ACC112 (cell line): ENCODE measurements around the gene LAMB3.

Source experiments
- H2AFZ ChIP-seq: fragments of 200-600 bp; sonication (generic); one replicate; pipeline ENCODE4 v1.6.0; 2017; ENCODE audit warnings: antibody characterized with exemption, low read length; ENCODE audit not compliant: unreplicated experiment
- H3K27ac ChIP-seq: fragments of 200-600 bp; sonication (generic); 2 replicates; pipeline ENCODE4 v1.5.1; 2014; ENCODE audit warnings: low read depth, mild to moderate bottlenecking, antibody characterized with exemption, low read length, moderate library complexity
- H3K27me3 ChIP-seq: fragments of 200-600 bp; sonication (generic); 2 replicates; pipeline ENCODE4 v1.6.1; 2014; ENCODE audit warnings: mild to moderate bottlenecking, antibody characterized with exemption, low read length, moderate library complexity, mixed read lengths; ENCODE audit not compliant: insufficient read depth
- H3K36me3 ChIP-seq: fragments of 200-600 bp; sonication (generic); 2 replicates; pipeline ENCODE4 v1.6.1; 2016; ENCODE audit warnings: mild to moderate bottlenecking, antibody characterized with exemption, low read length, moderate library complexity, mixed read lengths; ENCODE audit not compliant: insufficient read depth
- H3K4me1 ChIP-seq: fragments of 200-600 bp; sonication (generic); one replicate; pipeline ENCODE4 v1.6.1; 2016; ENCODE audit warnings: low read length, mixed read lengths; ENCODE audit not compliant: insufficient read depth, unreplicated experiment, control insufficient read depth
- H3K4me3 ChIP-seq: fragments of 200-600 bp; sonication (generic); 2 replicates; pipeline ENCODE4 v1.5.1; 2014; ENCODE audit warnings: mild to moderate bottlenecking, low read depth, low read length
- H3K79me2 ChIP-seq: fragments of 200-600 bp; sonication (generic); one replicate; pipeline ENCODE4 v1.6.0; 2016; ENCODE audit warnings: low read length; ENCODE audit not compliant: control insufficient read depth, unreplicated experiment, insufficient read depth

The LAMB3 gene

DNA sequence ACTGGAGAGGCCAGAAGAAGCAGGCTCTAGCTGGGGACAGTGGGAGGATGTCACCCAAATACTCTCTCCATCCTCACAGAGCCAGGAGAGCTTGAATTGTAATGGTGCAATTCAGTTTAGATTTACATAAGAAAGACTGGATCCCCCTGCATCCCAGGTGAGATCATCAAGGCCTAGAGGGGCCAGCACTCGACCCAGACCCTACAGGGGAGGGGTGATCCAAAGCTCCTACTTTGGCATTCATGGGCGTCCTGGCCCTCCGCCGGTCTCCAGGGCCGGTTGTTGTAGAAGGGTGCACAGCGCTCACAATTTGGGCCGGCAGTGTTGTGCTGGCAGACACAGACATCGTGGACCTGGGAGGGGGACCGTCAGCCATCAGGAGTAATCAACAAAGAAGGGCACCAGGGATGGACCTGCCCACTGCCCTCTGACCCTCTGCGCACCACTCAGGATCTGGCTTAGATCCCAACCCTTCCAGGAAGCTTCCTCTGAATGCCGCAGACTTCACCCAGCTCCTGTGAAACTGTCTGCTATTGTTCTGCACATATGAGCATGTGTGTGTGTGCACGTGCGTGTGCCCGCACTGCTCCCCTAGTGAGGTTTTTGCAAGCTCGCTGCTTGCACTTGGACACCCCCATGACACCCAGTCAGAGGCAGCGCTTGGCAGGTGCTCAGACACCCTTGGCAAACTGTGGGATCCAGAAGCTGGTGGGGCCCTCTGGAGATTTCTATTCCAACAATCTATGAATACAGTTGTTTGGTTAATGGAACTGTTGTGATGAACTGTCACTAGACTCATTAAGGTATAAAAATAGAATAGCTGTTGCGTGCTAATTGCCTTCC is 21.6 kb downstream of the LAMB3 start:
- no peaks in the 10 kb centered on the region for H3K79me2 ChIP-seq
- H3K27ac ChIP-seq, result no peak overlapping the region
- H3K4me3 ChIP-seq, result no peak overlapping the region
- no peak overlapping the region for H2AFZ ChIP-seq
- peaks cover 8% of the 10 kb centered on the region for H3K4me1 ChIP-seq
- H3K36me3 ChIP-seq, result no peaks in the 10 kb centered on the region
- H3K27me3 ChIP-seq, result no peaks in the 10 kb centered on the region

DNA sequence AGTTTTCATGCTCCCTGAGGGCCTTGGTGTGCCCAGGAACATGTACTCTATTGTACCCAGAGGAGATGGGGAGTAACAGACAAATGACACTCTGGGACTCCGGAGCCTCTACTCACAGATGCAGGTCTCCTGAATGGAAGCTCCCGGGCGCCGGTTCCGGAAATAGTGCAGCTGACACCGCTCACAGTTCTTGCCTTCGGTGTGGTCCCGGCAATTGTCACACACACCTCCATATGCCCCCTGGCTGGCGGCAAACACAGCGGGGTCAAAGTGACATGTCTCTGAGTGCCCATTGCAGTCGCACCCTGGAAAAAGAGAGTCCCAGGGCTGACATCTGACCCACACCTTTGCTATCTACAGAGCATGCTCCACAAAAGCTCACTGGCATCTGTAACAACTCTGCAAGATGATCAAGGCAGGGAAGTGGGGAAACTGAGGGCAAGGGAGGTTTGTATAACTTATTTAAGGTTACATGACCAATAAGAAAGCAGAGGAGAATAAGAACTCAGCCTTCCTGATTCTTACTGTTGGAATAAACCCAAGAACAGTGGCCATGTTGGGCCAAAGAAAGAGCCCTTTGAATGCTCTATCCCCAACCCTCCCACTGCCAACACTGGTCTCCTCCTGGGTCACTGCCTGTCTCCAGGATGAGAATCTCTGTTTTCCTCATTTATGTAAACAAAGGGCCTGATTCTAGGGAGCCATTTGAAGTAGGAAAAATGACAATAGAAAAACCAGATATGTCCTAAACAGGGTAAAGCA is 22.4 kb downstream of the LAMB3 start:
- H3K36me3 ChIP-seq, result no peaks in the 10 kb centered on the region
- no peak overlapping the region for H3K4me3 ChIP-seq
- no peak overlapping the region for H2AFZ ChIP-seq
- H3K27ac ChIP-seq, result no peak overlapping the region
- no peaks in the 10 kb centered on the region for H3K27me3 ChIP-seq
- H3K4me1 ChIP-seq, result peaks cover 8% of the 10 kb centered on the region
- no peaks in the 10 kb centered on the region for H3K79me2 ChIP-seq

DNA sequence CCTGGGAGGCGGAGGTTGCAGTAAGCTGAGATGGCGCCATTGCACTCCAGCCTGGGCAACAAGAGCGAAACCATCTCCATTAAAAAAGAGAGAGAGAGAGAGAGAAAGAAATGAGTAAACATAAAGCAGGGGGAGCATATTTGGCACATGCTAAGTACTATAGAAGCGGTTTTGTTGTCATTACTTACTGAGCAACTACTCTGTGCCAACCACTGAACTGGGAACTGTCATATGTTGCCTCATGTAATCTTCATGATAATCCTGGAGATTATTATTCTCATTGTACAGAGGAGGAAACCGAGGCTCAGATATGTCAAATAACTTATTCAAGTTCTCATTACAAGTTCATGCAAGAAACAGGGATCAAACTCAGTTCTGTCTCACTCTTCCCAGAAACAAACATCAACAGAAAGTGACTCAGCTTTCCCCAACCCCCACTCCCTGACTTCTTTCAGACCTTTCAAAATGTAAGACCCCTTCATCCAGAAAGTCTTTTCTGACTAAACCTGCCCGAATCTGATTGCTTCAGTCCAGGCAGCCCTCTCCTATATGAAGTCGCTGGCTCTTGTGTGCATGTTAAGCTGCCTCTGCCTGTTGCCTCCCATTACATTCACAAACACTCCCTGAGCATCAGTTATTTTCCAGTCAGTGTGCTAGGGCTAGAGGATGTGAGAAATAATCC is 23.5 kb downstream of the LAMB3 start:
- no peak overlapping the region for H2AFZ ChIP-seq
- no peaks in the 10 kb centered on the region for H3K79me2 ChIP-seq
- H3K4me1 ChIP-seq, result peaks cover 3% of the 10 kb centered on the region
- H3K27ac ChIP-seq, result no peak overlapping the region
- no peaks in the 10 kb centered on the region for H3K36me3 ChIP-seq
- H3K27me3 ChIP-seq, result no peaks in the 10 kb centered on the region
- H3K4me3 ChIP-seq, result no peak overlapping the region

DNA sequence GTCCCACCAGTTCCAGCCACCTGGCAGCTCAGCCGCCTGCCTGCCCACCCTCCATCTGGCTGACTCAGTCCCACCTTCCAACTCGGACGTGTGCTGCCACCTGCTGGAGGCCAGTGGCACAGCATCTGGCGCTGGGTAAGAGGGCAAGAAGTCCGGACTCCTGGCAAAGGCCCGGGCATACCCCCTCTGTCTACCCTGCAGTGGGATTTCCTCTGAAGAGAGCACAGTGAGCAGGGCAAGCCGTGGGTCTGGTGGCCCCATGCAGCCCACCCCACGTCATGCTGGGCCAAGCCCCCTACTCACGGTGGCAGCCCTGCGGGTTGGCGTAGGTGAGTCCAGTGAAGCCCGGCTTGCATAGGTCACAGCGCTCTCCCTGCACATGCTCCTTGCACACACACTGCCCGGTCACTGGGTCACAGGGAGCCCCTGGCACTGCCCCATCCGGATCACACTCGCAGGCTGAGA is 24.5 kb downstream of the LAMB3 start:
- H3K27ac ChIP-seq, result no peak overlapping the region
- no peak overlapping the region for H3K4me3 ChIP-seq
- H3K36me3 ChIP-seq, result no peaks in the 10 kb centered on the region
- H3K4me1 ChIP-seq, result no peaks in the 10 kb centered on the region
- no peak overlapping the region for H2AFZ ChIP-seq
- no peaks in the 10 kb centered on the region for H3K27me3 ChIP-seq
- H3K79me2 ChIP-seq, result no peaks in the 10 kb centered on the region

DNA sequence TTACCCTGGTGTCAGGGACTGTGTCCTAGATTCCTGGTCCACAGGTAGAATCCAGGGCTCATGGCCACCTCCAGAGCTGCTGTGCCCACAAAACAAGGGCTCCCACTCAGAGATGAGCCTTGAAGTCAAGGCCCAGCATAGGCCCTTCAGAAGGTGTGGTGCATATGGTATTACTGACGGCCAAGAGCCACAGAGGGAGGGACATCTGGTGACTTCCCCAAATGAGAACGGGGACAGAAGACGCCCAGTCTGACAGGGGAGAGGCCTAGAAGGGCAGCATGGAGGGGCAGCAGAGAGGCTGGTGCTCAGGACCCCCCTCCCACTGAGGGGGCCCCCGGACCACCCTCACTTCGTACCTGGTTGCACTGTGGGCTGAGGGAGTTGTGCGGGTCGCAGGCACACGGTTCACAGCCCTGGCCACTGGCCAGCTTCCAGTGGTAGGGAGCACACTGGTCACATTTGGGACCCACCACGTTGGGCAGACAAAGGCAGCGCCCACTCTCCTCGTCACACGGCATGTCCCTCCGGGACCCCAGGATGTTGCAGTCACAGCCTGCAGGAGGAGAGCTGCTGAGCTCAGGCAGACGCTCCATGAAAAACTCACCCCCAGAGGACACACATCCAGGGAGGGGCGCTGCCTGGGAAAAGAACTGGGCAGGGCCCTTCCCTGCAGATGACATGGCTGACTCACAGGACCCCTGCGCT is 25.0 kb downstream of the LAMB3 start:
- no peaks in the 10 kb centered on the region for H3K27me3 ChIP-seq
- no peaks in the 10 kb centered on the region for H3K36me3 ChIP-seq
- no peaks in the 10 kb centered on the region for H3K4me1 ChIP-seq
- H3K27ac ChIP-seq, result no peak overlapping the region
- H3K4me3 ChIP-seq, result no peak overlapping the region
- no peak overlapping the region for H2AFZ ChIP-seq
- H3K79me2 ChIP-seq, result no peaks in the 10 kb centered on the region

DNA sequence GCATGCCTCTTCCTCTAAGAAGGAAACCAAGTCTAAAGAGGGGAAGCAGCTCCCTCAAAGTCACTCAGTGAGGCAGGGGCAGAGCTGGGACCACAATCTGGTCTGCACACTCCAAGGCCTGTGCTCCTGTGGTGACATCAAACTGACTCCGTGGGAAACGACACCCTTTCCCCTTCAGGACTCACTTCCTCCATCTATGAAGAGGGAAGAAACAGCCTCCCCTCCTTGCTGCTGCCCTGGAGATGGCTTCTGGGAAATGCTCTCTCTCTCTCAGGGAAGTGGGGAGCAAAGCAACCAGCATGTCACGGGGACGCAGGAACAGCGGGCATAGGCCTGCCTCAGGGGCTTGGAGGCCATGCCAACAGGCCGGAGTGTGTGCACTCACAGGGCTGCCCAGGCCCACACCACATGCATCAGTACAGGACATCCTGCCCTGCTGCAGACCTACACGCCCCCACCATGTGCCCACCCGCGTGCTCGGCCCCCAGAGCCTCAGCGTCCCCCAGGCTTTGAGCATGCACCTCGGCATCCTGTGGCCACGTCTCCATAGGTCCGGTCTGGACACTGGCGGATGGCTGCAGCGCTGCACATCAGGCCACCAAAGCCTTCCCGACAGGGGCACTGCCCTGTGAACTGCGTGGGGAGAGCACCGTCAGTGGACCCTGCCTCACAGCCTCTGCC is 25.7 kb downstream of the LAMB3 start:
- Histone ChIP-seq H2AFZ (no peak overlapping the region), H3K27me3 (no peaks in the 10 kb centered on the region), H3K4me1 (no peaks in the 10 kb centered on the region), H3K4me3 (no peak overlapping the region), H3K79me2 (no peaks in the 10 kb centered on the region), H3K27ac (no peak overlapping the region), H3K36me3 (no peaks in the 10 kb centered on the region)

DNA sequence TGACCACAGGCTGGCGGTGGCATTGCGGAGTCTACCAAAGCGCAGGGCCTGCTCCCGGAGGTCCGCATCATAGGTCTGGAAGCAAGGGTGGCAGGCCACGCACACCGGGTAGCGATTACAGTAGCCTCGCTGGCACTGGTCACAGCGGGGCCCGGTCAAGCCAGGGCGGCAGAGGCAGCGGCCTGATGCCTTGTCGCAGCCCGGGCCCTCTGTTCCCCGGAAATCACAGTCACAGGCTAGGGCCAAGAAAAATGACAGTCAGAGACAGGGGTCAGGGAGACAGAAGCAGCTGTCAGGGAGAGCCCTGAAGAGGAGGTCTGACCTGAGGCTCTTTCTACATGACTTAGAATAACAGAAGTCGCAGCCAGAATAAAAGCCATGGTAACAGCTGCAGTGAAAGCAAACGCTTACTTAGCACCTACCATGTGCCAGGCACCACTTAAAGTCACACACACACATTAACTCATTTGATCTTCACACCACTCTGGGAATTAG is 26.4 kb downstream of the LAMB3 start:
- Histone ChIP-seq H2AFZ (no peak overlapping the region), H3K27me3 (no peaks in the 10 kb centered on the region), H3K4me3 (no peak overlapping the region), H3K36me3 (no peaks in the 10 kb centered on the region), H3K79me2 (no peaks in the 10 kb centered on the region), H3K4me1 (no peaks in the 10 kb centered on the region), H3K27ac (no peak overlapping the region)

DNA sequence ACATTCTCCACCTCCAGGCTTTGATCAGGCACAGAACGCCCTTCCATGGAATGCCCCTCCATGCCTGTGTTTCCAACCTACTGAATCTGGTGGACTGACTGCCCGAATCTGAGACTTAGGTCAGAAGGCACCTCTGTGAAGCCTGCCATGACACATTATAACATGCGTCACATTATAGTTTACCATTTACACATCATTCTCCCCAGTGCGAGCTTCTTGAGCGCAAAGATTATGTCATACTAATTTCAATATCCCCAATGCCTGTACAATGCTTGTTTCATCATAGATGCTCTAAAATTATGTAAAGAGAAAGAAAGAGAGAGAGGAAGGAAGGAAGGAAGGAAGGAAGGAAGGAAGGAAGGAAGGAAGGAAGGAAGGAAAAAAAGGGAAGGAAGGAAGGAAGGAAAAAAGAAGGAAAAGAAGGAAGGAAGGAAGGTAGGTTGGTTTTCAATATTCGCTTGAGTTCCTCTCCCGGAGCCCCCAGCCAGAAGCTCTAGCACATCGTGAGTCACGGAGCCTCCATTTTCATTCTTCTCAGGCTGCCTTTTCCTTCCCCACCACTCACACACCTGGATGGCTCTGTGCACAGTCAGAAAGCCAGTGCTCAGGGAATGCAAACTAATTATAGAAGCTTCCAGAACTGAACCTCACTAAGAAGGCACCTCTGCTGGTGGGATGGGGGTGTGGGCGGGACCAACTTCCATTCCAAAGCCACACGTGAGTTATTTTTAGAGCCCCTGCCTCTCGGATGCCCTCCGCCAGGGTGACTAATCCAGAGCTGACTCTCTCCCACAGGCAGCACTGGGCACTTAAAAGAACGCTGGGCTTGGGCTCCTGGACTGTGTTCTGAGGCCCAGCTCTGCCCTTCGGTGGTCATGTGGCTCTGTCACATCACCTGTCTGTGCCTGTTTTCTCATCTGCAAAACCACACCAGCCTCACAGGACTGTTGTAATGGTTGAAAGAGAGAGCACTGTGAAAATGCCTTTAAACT is 27.4 kb downstream of the LAMB3 start:
- Histone ChIP-seq H3K4me3 (no peak overlapping the region), H2AFZ (no peak overlapping the region), H3K79me2 (no peaks in the 10 kb centered on the region), H3K4me1 (peaks cover 2% of the 10 kb centered on the region), H3K27ac (no peak overlapping the region), H3K27me3 (no peaks in the 10 kb centered on the region), H3K36me3 (no peaks in the 10 kb centered on the region)
